ENCODE measurements around the gene APLP2.

APLP2 gene

GRCh38 chr11:130145975-130146776 lies 76.5 kb downstream of the APLP2 start:
- DNase-seq (ENCODE audit: low read depth in 2 of 2), result no peak

DNA sequence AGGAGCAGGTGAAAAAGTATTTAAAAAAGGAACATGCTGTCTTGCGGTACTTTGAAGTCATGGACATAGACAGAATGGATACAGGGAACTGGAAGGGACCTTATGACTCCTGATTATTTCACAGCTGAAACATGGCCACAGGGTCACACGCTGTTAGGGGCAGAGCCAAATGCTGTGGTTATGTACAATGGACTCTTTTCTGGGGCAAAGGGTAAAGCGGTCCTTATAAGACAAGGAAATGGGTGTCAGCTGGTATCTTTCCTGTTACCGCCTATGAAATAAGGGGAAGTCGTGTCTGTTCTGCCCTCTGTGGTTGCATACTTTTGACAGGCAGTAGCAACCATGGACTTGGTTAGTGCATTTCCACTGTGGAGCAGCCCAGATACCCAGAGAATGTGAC lies 77.1 kb downstream of the APLP2 start:
- no peak for DNase-seq (ENCODE audit: low read depth in 2 of 2)

- no peak for DNase-seq (ENCODE audit: low read depth in 2 of 2)
Measured at GRCh38 chr11:130148796-130149326, 79.2 kb downstream of the APLP2 start.

DNA sequence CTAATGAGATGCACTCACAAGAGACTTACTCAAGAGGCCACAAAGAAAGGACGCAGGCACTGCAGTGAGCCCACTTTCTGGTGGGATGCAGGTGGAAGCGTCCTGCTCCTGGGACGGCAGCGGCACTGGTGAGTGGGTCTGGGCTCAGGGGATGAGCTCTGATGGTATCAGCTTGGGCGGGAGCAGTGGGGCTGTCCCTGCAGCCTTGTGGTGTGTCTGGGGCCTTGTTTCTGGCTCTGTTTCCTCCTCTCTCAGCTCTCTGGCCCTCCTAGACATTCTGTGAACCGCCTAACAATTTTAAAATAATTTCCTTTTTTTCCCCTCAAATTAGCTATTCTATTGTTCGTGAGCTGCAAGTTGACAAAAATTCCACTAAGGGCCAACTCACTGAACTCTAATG lies 81.1 kb downstream of the APLP2 start:
- no peak for DNase-seq (ENCODE audit: low read depth in 2 of 2)

GRCh38 chr11:130151196-130151595 lies 81.5 kb downstream of the APLP2 start:
- DNase-seq (ENCODE audit: low read depth in 2 of 2), result no peak

- no peak for DNase-seq (ENCODE audit: low read depth in 2 of 2)
Measured at GRCh38 chr11:130156108-130157022, 86.7 kb downstream of the APLP2 start.

GRCh38 chr11:130157101-130157500 lies 87.4 kb downstream of the APLP2 start:
- DNase-seq (ENCODE audit: low read depth in 2 of 2), result no peak

GRCh38 chr11:130157840-130158239 lies 88.1 kb downstream of the APLP2 start:
- no peak for DNase-seq (ENCODE audit: low read depth in 2 of 2)

GRCh38 chr11:130159139-130159538 lies 89.4 kb downstream of the APLP2 start:
- DNase-seq (ENCODE audit: low read depth in 2 of 2), result no peak

DNA sequence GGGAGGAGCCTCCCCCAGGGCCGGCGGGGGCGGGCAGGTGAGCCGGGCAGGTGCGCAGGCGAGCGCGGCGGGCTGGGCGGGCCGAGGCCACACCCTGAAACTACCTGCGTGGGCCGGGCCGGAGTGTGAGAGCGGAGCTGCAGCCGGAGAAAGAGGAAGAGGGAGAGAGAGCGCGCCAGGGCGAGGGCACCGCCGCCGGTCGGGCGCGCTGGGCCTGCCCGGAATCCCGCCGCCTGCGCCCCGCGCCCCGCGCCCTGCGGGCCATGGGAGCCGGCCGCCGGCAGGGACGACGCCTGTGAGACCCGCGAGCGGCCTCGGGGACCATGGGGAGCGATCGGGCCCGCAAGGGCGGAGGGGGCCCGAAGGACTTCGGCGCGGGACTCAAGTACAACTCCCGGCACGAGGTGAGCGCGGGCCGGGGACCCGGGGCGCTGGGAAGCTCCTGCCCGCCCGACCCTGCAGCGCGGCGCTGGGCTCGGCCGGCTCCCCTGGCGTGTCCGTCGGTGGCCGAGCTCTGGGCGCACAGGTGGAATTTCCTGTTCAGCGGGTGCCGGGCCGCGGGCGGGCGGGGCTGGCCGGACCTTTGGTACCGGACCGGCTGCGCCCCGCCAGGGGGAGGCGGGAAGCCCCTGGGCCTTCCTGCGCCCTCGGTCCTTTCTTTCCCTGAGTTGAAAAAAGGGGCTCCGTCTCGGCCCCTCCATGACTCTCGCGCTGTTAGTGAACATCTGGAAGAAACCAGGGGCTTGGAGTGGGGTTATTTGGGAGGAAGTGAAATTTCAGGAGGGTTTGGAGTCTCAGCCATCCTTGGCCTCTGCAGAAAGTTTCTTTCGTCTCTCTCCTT lies 90.2 kb downstream of the APLP2 start, which contains the start of gene ST14:
ST14 (plus strand) TSS at position 126 of the 841 bp plus-strand sequence; CDS start at position 324, 198 bp downstream.
- DNase-seq (ENCODE audit: low read depth in 2 of 2), result no peak

DNA sequence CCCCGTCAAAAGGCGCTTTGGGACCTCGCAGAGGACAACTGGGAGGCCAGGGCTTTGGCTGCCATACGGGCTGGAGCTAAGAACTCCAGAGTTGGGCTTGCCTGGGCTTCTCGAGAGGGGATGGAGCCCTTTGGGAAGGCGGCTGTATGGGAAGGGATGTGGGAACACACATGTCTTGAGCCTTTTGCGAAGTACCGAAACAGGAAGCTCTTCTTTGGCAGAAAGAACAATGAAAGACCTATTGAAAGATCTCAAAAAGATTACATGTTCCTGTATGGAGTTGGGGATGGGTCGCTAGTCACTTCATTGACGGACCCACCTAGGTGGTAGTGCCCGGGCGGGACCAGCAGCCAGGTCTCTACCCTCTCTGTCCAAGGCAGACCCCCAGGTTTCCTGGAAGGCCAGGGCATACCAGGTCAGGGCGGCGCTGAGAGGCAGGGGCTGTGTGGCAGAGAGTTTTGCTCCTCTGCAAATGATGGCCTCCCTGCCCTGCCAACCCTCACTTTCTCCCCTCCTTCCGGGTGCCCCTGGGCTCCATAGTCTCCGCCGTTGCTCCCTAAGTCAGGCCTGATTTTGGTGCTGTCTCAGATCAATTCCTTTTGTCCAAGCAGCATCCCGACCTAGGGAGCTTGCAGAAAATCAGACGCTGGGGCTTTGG lies 90.9 kb downstream of the APLP2 start:
- no peak for DNase-seq (ENCODE audit: low read depth in 2 of 2)

- no peak for DNase-seq (ENCODE audit: low read depth in 2 of 2)
Measured at GRCh38 chr11:130161441-130162145, 91.9 kb downstream of the APLP2 start.

- DNase-seq (ENCODE audit: low read depth in 2 of 2), result no peak
Measured at GRCh38 chr11:130162733-130163132, 93.0 kb downstream of the APLP2 start.

GRCh38 chr11:130163346-130164220 lies 93.9 kb downstream of the APLP2 start:
- DNase-seq (ENCODE audit: low read depth in 2 of 2), result no peak

DNA sequence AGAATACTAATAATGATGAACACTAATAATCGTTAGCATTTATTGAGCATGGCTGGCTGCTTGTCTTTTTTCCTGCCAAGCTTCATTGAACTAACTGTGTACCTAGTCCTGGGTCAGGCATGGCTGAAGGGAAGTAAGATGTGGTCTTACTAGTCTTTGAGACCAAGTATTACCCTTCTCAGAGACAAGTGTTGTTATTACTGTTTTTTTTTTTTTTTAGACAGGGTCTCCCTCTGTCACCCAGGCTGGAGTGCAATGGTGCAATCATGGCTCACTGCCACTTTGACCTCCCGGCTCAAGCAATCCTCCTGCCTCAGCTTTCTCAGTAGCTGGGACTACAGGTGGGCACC lies 94.5 kb downstream of the APLP2 start:
- DNase-seq (ENCODE audit: low read depth in 2 of 2), result no peak

DNA sequence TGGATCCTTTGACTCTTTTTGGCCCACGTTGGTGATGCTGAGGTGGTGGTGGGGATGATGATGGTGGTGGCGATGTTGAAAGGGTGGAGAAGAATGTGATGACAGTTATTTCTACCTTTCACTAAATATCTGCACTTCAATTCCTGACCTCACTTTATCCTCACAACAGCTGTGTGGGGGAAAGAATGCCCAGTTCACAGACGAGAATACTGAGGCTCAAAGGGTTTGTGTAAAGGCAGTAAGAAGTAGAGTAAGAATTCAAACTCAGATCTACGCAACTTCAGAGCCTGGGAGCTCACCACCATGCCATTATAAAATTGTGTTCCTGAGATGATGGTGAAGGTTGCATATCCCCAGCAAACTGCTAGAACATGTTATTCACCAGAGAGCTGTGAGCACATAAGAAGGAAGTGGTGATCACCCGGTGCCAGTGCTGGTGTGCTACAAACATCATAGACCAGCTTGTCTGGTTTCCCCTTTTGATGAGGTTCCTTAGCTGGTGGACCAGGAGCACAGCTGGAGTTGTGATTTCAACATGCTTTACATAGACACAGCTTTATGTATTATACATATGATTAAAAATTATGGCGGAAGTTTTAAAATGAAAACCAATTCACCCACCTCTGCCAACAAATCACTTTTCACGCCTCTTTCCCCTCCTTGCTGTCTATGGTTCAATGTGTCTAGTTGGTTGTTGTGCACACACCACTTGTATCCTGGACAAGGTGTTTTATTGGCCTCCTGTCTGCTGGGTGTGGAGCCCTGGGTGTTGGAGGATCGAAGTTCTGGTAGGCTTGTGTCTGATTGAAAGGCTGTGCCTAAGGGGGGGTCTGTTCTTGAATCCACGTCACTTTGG lies 96.1 kb downstream of the APLP2 start:
- DNase-seq (ENCODE audit: low read depth in 2 of 2), result no peak

- DNase-seq (ENCODE audit: low read depth in 2 of 2), result no peak
Measured at GRCh38 chr11:130166457-130166784, 96.7 kb downstream of the APLP2 start.

DNA sequence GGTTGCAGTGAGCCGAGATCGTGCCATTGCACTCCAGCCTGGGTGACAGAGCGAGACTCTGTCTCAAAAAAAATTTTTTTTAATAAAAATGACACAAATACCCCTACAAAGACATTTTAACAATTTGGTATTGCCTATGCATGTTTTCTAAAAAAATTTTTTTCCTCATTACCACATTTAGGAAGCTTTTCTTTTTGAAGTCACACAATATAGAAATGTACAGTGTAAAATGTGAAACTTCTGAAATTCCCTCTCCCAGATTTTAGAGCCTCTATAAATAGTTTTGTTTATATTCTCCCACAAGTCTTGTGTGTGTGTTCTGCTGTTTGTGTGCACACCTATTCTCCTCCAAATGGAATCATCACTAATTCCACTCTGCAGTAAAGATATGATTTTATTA lies 97.5 kb downstream of the APLP2 start:
- DNase-seq (ENCODE audit: low read depth in 2 of 2), result no peak

DNA sequence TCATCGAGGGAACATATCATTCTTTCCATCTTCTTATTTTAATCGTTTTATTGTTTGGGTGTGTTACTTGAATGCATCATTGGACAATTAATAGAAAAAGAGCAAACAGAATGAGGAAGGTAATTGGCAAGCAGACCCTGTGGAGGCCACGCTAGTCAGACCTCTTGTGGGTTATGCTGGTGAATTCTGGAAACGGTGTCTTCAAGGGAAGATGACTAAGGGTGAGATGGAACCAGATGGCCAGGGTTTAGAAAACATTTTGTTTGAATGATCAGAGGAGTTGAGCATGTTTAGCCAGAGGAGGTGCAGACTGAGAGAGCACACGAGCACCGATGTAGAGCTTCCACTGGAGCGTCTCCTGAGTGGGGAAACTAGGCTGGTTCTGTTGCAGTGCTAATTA lies 98.4 kb downstream of the APLP2 start:
- DNase-seq (ENCODE audit: low read depth in 2 of 2), result no peak
